GM12878 (cell line): ENCODE data around the gene WASF2. TPM values are rescaled to one million over a fixed set of nuclear protein-coding genes. Genes with fewer than 3 reads are reported as not detected.

Experiments used
- ATAC-seq: fragments of 200-7000 bp; cut with Tn5 transposase; 3 replicates; pipeline ENCODE4 v1.9.1; 2020; ENCODE audit warnings: mild to moderate bottlenecking, moderate library complexity
- BruUV-seq: library from RNA; stranded (reverse); fragments of 400-500 nt; replicated peaks from 2 replicates; lab custom pipeline; 2021; lab: Mats Ljungman, UMichigan
- CTCF ChIA-PET: fragments of 300-600 bp; sonication (Branson Sonifier 250); formaldehyde crosslinking; extraction: SDS; loops from one replicate; lab custom pipeline; 2021; ENCODE audit warnings: inconsistent platforms; lab: Yijun Ruan, JAX
- POLR2A ChIA-PET: fragments of 350-600 bp; formaldehyde crosslinking; extraction: SDS; loops from one replicate; lab custom pipeline; 2021; ENCODE audit warnings: inconsistent platforms; lab: Charles Lee
- RAD21 ChIA-PET: fragments of 300-600 bp; sonication (Branson Sonifier 250); formaldehyde crosslinking; loops from one replicate; lab custom pipeline; 2023; ENCODE audit warnings: antibody characterized with exemption; ENCODE audit not compliant: unreplicated experiment; lab: Charles Lee
- SMC1A ChIA-PET: fragments of 300-600 bp; sonication (Branson Sonifier 250); formaldehyde crosslinking; loops from one replicate; lab custom pipeline; 2023; ENCODE audit not compliant: unreplicated experiment, uncharacterized antibody; lab: Charles Lee
- DNase-seq: peaks from one replicate; pipeline ENCODE4 v3.0.0-alpha.2; 2011; ENCODE audit warnings: low read depth, low spot score
- FAIRE-seq: peaks from 3 replicates; lab custom pipeline; 2011; peaks lifted over from hg19 to GRCh38; lab: Jason Lieb, UNC
- H2AFZ ChIP-seq: 2 replicates; pipeline ENCODE4 v1.6.0; 2011; ENCODE audit warnings: low read depth, low read length, control low read depth; ENCODE audit not compliant: control insufficient read depth
- H3K27ac ChIP-seq: 2 replicates; pipeline ENCODE4 v1.5.1; 2011; ENCODE audit warnings: control low read depth; ENCODE audit not compliant: control insufficient read depth, insufficient read depth
- H3K27me3 ChIP-seq, 2 experiments: replicated peaks in 1 of 2; 2 replicates each; pipeline versions ENCODE4 v1.6.0 to v1.6.1; 2011; ENCODE audit warnings: low read length in 1 of 2; ENCODE audit not compliant: control insufficient read depth in 2 of 2, insufficient read depth in 2 of 2
- H3K36me3 ChIP-seq, 2 experiments: 2 replicates each; pipeline ENCODE4 v1.5.1; 2011; ENCODE audit warnings: low read length in 1 of 2; ENCODE audit not compliant: control insufficient read depth in 2 of 2, insufficient read depth in 2 of 2
- H3K4me1 ChIP-seq: 2 replicates; pipeline ENCODE4 v1.6.1; 2011; ENCODE audit warnings: mild to moderate bottlenecking, low read length, moderate library complexity, mixed read lengths; ENCODE audit not compliant: control insufficient read depth, insufficient read depth
- H3K4me2 ChIP-seq: 2 replicates; pipeline ENCODE4 v1.6.0; 2011; ENCODE audit warnings: control low read depth; ENCODE audit not compliant: control insufficient read depth, insufficient read depth
- H3K4me3 ChIP-seq: fragments of 200-600 bp; sonication (generic); 2 replicates; pipeline ENCODE4 v1.5.1; 2016
- H3K79me2 ChIP-seq: 2 replicates; pipeline ENCODE4 v1.6.0; 2011; ENCODE audit warnings: low read length; ENCODE audit not compliant: control insufficient read depth, insufficient read depth
- H3K9ac ChIP-seq: 2 replicates; pipeline ENCODE4 v1.8.0; 2011; ENCODE audit warnings: low read length, control low read depth, mixed read lengths; ENCODE audit not compliant: control insufficient read depth, insufficient read depth
- H3K9me3 ChIP-seq: replicated peaks from 3 replicates; pipeline ENCODE4 v1.5.1; 2011; ENCODE audit warnings: mild to moderate bottlenecking, low read length; ENCODE audit not compliant: control insufficient read depth, insufficient read depth
- H4K20me1 ChIP-seq: 2 replicates; pipeline ENCODE4 v1.6.0; 2011; ENCODE audit not compliant: control insufficient read depth, insufficient read depth
- BRCA1 ChIP-seq: IDR thresholded peaks from 2 replicates; pipeline ENCODE4 v1.6.1; 2011; ENCODE audit warnings: low read depth, low read length, improper control_type of control experiment
- ETV6 ChIP-seq, 2 experiments: fragments of 450-650 bp in 1 of 2; IDR thresholded peaks in 1 of 2; conservative IDR thresholded peaks in 1 of 2; 2 replicates each; pipeline ENCODE4 v1.6.1; 2014; ENCODE audit warnings: antibody characterized with exemption in 1 of 2, borderline replicate concordance in 1 of 2, low read depth in 1 of 2, mild to moderate bottlenecking in 1 of 2, moderate library complexity in 1 of 2
- IKZF1 ChIP-seq: fragments of 450-650 bp; conservative IDR thresholded peaks from 2 replicates; pipeline ENCODE4 v1.6.1; 2017; ENCODE audit warnings: antibody characterized with exemption, mild to moderate bottlenecking
- MTA2 ChIP-seq: fragments of 450-650 bp; IDR thresholded peaks from 2 replicates; pipeline ENCODE4 v1.6.1; 2016; ENCODE audit warnings: low read depth, mild to moderate bottlenecking, moderate library complexity
- MYB ChIP-seq: fragments of 150-350 bp; IDR thresholded peaks from 2 replicates; pipeline ENCODE4 v1.6.1; 2014; ENCODE audit warnings: mild to moderate bottlenecking, low read depth, low read length, borderline replicate concordance
- NFYB ChIP-seq: IDR thresholded peaks from 2 replicates; pipeline ENCODE4 v1.6.1; 2011; ENCODE audit warnings: low read depth, mild to moderate bottlenecking, low read length, improper control_type of control experiment, moderate library complexity; ENCODE audit not compliant: insufficient read depth
- NRF1 ChIP-seq: conservative IDR thresholded peaks from 2 replicates; pipeline ENCODE4 v1.6.1; 2011; ENCODE audit warnings: mild to moderate bottlenecking, low read depth, low read length, improper control_type of control experiment
- POLR2AphosphoS2 ChIP-seq: IDR thresholded peaks from 2 replicates; pipeline ENCODE4 v1.6.1; 2011; ENCODE audit warnings: low read depth, mild to moderate bottlenecking, low read length, improper control_type of control experiment, moderate library complexity
- SIN3A ChIP-seq: IDR thresholded peaks from 2 replicates; pipeline ENCODE4 v1.6.1; 2012; ENCODE audit warnings: low read depth, low read length, improper control_type of control experiment
- TCF12 ChIP-seq: IDR thresholded peaks from 2 replicates; pipeline ENCODE4 v1.6.1; 2011; ENCODE audit warnings: low read depth, mild to moderate bottlenecking, low read length
- ZNF217 ChIP-seq: fragments of 450-650 bp; IDR thresholded peaks from 2 replicates; pipeline ENCODE4 v1.6.1; 2017; ENCODE audit warnings: antibody characterized with exemption, mild to moderate bottlenecking
- ZNF687 ChIP-seq: fragments of 450-650 bp; IDR thresholded peaks from 2 replicates; pipeline ENCODE4 v1.6.1; 2017; ENCODE audit warnings: mild to moderate bottlenecking, moderate library complexity
- WGBS: methylation state at CpG from one replicate; pipeline ENCODE4 v1.1.6; 2016; ENCODE audit warnings: low lambda C conversion rate; ENCODE audit not compliant: insufficient replicate concordance, insufficient coverage; ENCODE audit errors: missing lambda C conversion rate; 5-methylcytosine and 5-hydroxymethylcytosine counted together
- in situ Hi-C: fragments of 300-500 bp; cut with MboI; formaldehyde crosslinking; loops from 9 replicates; pipeline ENCODE4 v1.14.3; 2018; ENCODE audit warnings: mixed read lengths
- intact Hi-C: fragments of 100-400 bp; cut with micrococcal nuclease; formaldehyde crosslinking; loops from one replicate; pipeline ENCODE4 v1.14.2; 2022; ENCODE audit not compliant: unreplicated experiment
- polyA plus RNA-seq, 11 experiments: library from polyadenylated mRNA; depleted of rRNA in 4 of 11; unstranded in 6 of 11; stranded (reverse) in 5 of 11; fragments of >200 nt; fragmentation: Nextera tagmentation in 4 of 11; fragmentation: Illumina TruSeq in 1 of 11; extraction: Ambion mirVana in 4 of 11; extraction: Trizol in 1 of 11; gene quantifications; 1 replicate in 1 of 11; 2 replicates in 10 of 11; pipeline versions ENCODE4 v1.2.1 to v1.2.3, GENCODE V29; 2011 to 2016; ENCODE audit warnings: inconsistent platforms in 2 of 11, missing spikeins in 2 of 11, low read depth in 1 of 11
- total RNA-seq, 4 experiments: library from RNA; depleted of rRNA in 3 of 4; stranded (reverse); fragments of >200 nt in 3 of 4; fragmentation: Illumina TruSeq in 1 of 4; extraction: Trizol in 1 of 4; gene quantifications; 2 replicates each; pipeline versions ENCODE4 v1.2.1 to v1.2.3, GENCODE V29; 2013 to 2021
- TF ChIP-seq, protein P1 (sequence below): fragments of 450-650 bp; formaldehyde crosslinking; IDR thresholded peaks from 2 replicates; pipeline ENCODE4 v1.4.0; 2022; ENCODE audit warnings: mild to moderate bottlenecking, moderate library complexity

WASF2 gene
- total and polyA plus RNA-seq, 10 of the 15 experiments (the other 5 are each of a cell fraction or from before 2014, with no cell fraction given): 7.0 to 111 (median 37.1) TPM

GRCh38 chr1:27487966-27488884, 1.7 kb downstream of the WASF2 start:
- in situ Hi-C loops (no loop called here), intact Hi-C loops (loop anchor here (10.0 kb wide), 1 partner anchor 117 kb away; the partner anchor contains the start of gene AHDC1)
- no peak for DNase-seq
- Histone ChIP-seq H3K79me2 (peaks cover 60% of the 10 kb centered on the region), H3K4me3 (peak overlapping the region; percentile 98), H3K27ac (peak overlapping the region; percentile 99), H3K4me1 (peaks cover 37% of the 10 kb centered on the region), H3K27me3 (no peaks in the 10 kb centered on the region), H3K9ac (peak overlapping the region; percentile 93), H4K20me1 (no peaks in the 10 kb centered on the region; the same call in 1 of the 2 replicates), H3K4me2 (peak overlapping the region; percentile 87), H3K36me3 (peaks cover 0 to 3% of the 10 kb centered on the region in 2 experiments; a peak in 1 of 4 replicates), H3K9me3 (no peaks in the 10 kb centered on the region; the same call in 1 of the 3 replicates), H2AFZ (no peak overlapping the region)
- SMC1A ChIA-PET: interaction anchor here (0.6 to 7.1 kb wide), 18 partner anchors 9 to 116 kb away, joined by 3 to 67 read pairs (median 5); partner anchors contain the start of gene AHDC1
- under 1% methylated on average over 6 of the region's 6 CpGs for WGBS
- RAD21 ChIA-PET: interaction anchor here (0.6 to 7.4 kb wide), 17 partner anchors 8 to 119 kb away, joined by 3 to 94 read pairs (median 7); partner anchors contain the start of gene AHDC1
- peak; percentile 10 for ATAC-seq
- FAIRE-seq: no peak
- BruUV-seq: TSS peak; percentile 69
- POLR2A ChIA-PET: interaction anchor here (0.6 to 6.0 kb wide), 20 partner anchors 8 to 71 kb away, joined by 3 to 38 read pairs (median 4); no protein-coding TSS in a partner anchor
- CTCF ChIA-PET: interaction anchor here (0.6 to 1.6 kb wide), 15 partner anchors 12 to 119 kb away, joined by 3 to 17 read pairs (median 3); no protein-coding TSS in a partner anchor
- TF ChIP-seq, protein P1, sequence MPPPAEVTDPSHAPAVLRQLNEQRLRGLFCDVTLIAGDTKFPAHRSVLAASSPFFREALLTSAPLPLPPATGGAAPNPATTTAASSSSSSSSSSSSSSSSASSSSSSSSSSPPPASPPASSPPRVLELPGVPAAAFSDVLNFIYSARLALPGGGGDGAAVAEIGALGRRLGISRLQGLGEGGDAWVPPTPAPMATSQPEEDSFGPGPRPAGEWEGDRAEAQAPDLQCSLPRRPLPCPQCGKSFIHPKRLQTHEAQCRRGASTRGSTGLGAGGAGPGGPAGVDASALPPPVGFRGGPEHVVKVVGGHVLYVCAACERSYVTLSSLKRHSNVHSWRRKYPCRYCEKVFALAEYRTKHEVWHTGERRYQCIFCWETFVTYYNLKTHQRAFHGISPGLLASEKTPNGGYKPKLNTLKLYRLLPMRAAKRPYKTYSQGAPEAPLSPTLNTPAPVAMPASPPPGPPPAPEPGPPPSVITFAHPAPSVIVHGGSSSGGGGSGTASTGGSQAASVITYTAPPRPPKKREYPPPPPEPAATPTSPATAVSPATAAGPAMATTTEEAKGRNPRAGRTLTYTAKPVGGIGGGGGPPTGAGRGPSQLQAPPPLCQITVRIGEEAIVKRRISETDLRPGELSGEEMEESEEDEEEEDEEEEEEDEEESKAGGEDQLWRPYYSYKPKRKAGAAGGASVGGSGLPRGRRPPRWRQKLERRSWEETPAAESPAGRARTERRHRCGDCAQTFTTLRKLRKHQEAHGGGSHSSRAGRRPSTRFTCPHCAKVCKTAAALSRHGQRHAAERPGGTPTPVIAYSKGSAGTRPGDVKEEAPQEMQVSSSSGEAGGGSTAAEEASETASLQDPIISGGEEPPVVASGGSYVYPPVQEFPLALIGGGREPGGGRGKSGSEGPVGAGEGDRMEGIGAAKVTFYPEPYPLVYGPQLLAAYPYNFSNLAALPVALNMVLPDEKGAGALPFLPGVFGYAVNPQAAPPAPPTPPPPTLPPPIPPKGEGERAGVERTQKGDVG (CRISPR knock-in tag): no peak
- TF ChIP-seq ZNF217 (0 out of 2 replicates have a peak, but pooled peaks have one; percentile 27), NRF1 (no peak), POLR2AphosphoS2 (no peak), TCF12 (no peak), NFYB (no peak), ETV6 (conservative IDR thresholded peaks at IDR 0.05 in 1 of 2, IDR thresholded peaks at IDR 0.05 in 1 of 2; ENCODE audit: borderline replicate concordance in 1 of 2, low read depth in 1 of 2) (0 out of 4 replicates have a peak, but pooled peaks of 1 of the 2 experiments have one; percentile 33), IKZF1 (peak; percentile 15; the same call in 1 of the 2 replicates), MTA2 (no peak; the same call in 1 of the 2 replicates), BRCA1 (no peak), ZNF687 (no peak), MYB (no peak), SIN3A (no peak)
